ENCODE measurements around the gene PCK1. TPM values are rescaled to one million over a fixed set of nuclear protein-coding genes. Genes with fewer than 3 reads are reported as not detected.

The PCK1 gene
- total and polyA plus RNA-seq, 2 experiments from 2014 or later = not detected

- Mint-ChIP-seq H3K4me1 (peaks cover 6% of the 10 kb centered on the region), H3K4me3 (no peak overlapping the region), H3K9me3 (no peaks in the 10 kb centered on the region; the same call in 2 of the 3 replicates), H3K36me3 (ENCODE audit: low read depth) (no peaks in the 10 kb centered on the region), H3K27ac (no peak overlapping the region), H3K27me3 (ENCODE audit: insufficient read depth, low read depth, poor library complexity) (peaks cover 2% of the 10 kb centered on the region)
- Histone ChIP-seq H3K4me2 (no peak overlapping the region), H3F3A (replicated peaks; ENCODE audit: low read depth) (no peaks in the 10 kb centered on the region), H3K27ac (ENCODE audit: low read depth) (no peak overlapping the region), H3K36me3 (ENCODE audit: insufficient read depth) (no peaks in the 10 kb centered on the region), H3K79me2 (replicated peaks; ENCODE audit: insufficient read depth) (no peaks in the 10 kb centered on the region), H4K20me1 (replicated peaks; ENCODE audit: insufficient read depth) (no peaks in the 10 kb centered on the region), H2AFZ (no peak overlapping the region), H3K9me2 (ENCODE audit: insufficient read depth) (0 out of 2 replicates have a peak, but pooled peaks cover 16% of the 10 kb centered on the region), H3K4me3 (no peak overlapping the region), H3K27me3 (ENCODE audit: insufficient read depth) (no peaks in the 10 kb centered on the region), H3K4me1 (ENCODE audit: insufficient read depth) (no peaks in the 10 kb centered on the region; the same call in 1 of the 2 replicates)
- no peak for TF ChIP-seq EZH2phosphoT487 (IDR thresholded peaks at IDR 0.05; ENCODE audit: unreplicated experiment)
- no peak for TF ChIP-seq ZNF114 (CRISPR knock-in tag; IDR thresholded peaks at IDR 0.05)
- TF ChIP-seq ZNF331 (CRISPR knock-in tag; IDR thresholded peaks at IDR 0.05; ENCODE audit: low read depth) = no peak
- no peak for TF ChIP-seq POLR2AphosphoS5 (IDR thresholded peaks at IDR 0.05; ENCODE audit: low read depth)
- TF ChIP-seq EZH2 (IDR thresholded peaks at IDR 0.05; ENCODE audit: low read depth, unreplicated experiment) = no peak
- no peak for TF ChIP-seq JUNB (IDR thresholded peaks at IDR 0.05; ENCODE audit: unreplicated experiment)
- TF ChIP-seq CTCF (conservative IDR thresholded peaks at IDR 0.05; ENCODE audit: low read depth in 2 of 2) = no peak
- no peak for TF ChIP-seq ETS1 (IDR thresholded peaks at IDR 0.05)
- TF ChIP-seq, protein P1, sequence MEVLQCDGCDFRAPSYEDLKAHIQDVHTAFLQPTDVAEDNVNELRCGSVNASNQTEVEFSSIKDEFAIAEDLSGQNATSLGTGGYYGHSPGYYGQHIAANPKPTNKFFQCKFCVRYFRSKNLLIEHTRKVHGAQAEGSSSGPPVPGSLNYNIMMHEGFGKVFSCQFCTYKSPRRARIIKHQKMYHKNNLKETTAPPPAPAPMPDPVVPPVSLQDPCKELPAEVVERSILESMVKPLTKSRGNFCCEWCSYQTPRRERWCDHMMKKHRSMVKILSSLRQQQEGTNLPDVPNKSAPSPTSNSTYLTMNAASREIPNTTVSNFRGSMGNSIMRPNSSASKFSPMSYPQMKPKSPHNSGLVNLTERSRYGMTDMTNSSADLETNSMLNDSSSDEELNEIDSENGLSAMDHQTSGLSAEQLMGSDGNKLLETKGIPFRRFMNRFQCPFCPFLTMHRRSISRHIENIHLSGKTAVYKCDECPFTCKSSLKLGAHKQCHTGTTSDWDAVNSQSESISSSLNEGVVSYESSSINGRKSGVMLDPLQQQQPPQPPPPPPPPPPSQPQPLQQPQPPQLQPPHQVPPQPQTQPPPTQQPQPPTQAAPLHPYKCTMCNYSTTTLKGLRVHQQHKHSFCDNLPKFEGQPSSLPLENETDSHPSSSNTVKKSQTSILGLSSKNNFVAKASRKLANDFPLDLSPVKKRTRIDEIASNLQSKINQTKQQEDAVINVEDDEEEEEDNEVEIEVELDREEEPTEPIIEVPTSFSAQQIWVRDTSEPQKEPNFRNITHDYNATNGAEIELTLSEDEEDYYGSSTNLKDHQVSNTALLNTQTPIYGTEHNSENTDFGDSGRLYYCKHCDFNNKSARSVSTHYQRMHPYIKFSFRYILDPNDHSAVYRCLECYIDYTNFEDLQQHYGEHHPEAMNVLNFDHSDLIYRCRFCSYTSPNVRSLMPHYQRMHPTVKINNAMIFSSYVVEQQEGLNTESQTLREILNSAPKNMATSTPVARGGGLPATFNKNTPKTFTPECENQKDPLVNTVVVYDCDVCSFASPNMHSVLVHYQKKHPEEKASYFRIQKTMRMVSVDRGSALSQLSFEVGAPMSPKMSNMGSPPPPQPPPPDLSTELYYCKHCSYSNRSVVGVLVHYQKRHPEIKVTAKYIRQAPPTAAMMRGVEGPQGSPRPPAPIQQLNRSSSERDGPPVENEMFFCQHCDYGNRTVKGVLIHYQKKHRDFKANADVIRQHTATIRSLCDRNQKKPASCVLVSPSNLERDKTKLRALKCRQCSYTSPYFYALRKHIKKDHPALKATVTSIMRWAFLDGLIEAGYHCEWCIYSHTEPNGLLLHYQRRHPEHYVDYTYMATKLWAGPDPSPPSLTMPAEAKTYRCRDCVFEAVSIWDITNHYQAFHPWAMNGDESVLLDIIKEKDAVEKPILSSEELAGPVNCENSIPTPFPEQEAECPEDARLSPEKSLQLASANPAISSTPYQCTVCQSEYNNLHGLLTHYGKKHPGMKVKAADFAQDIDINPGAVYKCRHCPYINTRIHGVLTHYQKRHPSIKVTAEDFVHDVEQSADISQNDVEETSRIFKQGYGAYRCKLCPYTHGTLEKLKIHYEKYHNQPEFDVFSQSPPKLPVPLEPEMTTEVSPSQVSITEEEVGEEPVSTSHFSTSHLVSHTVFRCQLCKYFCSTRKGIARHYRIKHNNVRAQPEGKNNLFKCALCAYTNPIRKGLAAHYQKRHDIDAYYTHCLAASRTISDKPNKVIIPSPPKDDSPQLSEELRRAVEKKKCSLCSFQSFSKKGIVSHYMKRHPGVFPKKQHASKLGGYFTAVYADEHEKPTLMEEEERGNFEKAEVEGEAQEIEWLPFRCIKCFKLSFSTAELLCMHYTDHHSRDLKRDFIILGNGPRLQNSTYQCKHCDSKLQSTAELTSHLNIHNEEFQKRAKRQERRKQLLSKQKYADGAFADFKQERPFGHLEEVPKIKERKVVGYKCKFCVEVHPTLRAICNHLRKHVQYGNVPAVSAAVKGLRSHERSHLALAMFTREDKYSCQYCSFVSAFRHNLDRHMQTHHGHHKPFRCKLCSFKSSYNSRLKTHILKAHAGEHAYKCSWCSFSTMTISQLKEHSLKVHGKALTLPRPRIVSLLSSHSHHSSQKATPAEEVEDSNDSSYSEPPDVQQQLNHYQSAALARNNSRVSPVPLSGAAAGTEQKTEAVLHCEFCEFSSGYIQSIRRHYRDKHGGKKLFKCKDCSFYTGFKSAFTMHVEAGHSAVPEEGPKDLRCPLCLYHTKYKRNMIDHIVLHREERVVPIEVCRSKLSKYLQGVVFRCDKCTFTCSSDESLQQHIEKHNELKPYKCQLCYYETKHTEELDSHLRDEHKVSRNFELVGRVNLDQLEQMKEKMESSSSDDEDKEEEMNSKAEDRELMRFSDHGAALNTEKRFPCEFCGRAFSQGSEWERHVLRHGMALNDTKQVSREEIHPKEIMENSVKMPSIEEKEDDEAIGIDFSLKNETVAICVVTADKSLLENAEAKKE (CRISPR knock-in tag; IDR thresholded peaks at IDR 0.05) = no peak
- TF ChIP-seq NANOG (IDR thresholded peaks at IDR 0.05; ENCODE audit: borderline replicate concordance) = no peak
- no peak for TF ChIP-seq STAT1 (IDR thresholded peaks at IDR 0.05; ENCODE audit: unreplicated experiment)
- TF ChIP-seq, protein P2, sequence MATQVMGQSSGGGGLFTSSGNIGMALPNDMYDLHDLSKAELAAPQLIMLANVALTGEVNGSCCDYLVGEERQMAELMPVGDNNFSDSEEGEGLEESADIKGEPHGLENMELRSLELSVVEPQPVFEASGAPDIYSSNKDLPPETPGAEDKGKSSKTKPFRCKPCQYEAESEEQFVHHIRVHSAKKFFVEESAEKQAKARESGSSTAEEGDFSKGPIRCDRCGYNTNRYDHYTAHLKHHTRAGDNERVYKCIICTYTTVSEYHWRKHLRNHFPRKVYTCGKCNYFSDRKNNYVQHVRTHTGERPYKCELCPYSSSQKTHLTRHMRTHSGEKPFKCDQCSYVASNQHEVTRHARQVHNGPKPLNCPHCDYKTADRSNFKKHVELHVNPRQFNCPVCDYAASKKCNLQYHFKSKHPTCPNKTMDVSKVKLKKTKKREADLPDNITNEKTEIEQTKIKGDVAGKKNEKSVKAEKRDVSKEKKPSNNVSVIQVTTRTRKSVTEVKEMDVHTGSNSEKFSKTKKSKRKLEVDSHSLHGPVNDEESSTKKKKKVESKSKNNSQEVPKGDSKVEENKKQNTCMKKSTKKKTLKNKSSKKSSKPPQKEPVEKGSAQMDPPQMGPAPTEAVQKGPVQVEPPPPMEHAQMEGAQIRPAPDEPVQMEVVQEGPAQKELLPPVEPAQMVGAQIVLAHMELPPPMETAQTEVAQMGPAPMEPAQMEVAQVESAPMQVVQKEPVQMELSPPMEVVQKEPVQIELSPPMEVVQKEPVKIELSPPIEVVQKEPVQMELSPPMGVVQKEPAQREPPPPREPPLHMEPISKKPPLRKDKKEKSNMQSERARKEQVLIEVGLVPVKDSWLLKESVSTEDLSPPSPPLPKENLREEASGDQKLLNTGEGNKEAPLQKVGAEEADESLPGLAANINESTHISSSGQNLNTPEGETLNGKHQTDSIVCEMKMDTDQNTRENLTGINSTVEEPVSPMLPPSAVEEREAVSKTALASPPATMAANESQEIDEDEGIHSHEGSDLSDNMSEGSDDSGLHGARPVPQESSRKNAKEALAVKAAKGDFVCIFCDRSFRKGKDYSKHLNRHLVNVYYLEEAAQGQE (IDR thresholded peaks at IDR 0.05; ENCODE audit: unreplicated experiment) = no peak
- TF ChIP-seq CREB1 (CRISPR knock-in tag; IDR thresholded peaks at IDR 0.05; ENCODE audit: low read depth) = no peak
- DNase-seq (ENCODE audit: low spot score) (no peak), ATAC-seq (no peak)
Observed at GRCh38 chr20:57568088-57568896, 7.4 kb downstream of the PCK1 start.
